GM12873 (cell line): Measurements from ENCODE around the gene RAB40C.
A peak's percentile ranks its signal among the peaks of the same experiment; 100 is the strongest.

Experiments used
- TF ChIP-seq, protein P1 (sequence below): IDR thresholded peaks from 2 replicates; pipeline ENCODE4 v1.5.1; 2012; ENCODE audit warnings: low read depth, mild to moderate bottlenecking, moderate library complexity, low read length, control low read depth; ENCODE audit not compliant: insufficient read depth; ENCODE audit errors: missing control alignments

RAB40C gene

DNA sequence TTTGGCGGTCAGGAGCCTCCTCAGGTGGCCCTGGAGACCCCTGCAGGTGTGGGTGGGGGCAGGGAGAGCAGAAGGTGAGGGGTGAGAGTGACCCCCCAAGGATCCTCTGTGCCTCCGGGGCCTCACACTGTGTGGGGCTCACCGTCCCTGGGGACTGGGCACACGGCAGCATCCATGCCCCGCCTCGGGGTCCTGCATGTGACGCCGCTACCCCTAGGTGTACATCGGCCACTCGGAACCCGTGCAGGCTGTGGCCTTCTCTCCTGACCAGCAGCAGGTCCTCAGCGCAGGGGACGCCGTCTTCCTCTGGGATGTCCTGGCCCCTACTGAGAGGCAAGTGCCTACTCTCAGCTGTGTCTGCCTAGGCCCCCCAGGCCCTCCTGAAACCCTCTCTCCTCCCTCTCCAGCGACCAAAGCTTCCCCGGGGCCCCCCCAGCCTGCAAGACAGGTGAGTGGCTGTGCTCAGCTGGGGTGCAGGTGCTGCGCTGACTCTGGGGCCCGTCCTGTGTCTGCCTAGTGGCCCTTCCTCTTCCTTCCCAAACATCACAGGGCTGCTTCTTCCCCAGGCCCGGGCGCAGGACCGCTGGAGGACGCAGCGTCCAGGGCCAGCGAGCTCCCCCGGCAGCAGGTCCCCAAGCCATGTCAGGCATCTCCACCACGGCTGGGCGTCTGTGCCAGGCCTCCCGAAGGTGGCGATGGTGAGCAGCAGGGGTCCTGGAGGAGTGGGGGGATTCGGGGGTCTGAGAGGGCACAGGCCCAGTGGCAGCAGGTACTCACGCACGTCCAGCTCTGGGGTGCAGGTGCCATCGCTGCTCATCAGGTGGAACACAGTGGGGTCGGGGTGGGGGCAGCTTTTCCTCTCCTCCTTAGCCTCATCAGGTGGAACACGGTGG, 69.1 kb downstream of the RAB40C start:
- TF ChIP-seq, protein P1, sequence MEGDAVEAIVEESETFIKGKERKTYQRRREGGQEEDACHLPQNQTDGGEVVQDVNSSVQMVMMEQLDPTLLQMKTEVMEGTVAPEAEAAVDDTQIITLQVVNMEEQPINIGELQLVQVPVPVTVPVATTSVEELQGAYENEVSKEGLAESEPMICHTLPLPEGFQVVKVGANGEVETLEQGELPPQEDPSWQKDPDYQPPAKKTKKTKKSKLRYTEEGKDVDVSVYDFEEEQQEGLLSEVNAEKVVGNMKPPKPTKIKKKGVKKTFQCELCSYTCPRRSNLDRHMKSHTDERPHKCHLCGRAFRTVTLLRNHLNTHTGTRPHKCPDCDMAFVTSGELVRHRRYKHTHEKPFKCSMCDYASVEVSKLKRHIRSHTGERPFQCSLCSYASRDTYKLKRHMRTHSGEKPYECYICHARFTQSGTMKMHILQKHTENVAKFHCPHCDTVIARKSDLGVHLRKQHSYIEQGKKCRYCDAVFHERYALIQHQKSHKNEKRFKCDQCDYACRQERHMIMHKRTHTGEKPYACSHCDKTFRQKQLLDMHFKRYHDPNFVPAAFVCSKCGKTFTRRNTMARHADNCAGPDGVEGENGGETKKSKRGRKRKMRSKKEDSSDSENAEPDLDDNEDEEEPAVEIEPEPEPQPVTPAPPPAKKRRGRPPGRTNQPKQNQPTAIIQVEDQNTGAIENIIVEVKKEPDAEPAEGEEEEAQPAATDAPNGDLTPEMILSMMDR = no peak

DNA sequence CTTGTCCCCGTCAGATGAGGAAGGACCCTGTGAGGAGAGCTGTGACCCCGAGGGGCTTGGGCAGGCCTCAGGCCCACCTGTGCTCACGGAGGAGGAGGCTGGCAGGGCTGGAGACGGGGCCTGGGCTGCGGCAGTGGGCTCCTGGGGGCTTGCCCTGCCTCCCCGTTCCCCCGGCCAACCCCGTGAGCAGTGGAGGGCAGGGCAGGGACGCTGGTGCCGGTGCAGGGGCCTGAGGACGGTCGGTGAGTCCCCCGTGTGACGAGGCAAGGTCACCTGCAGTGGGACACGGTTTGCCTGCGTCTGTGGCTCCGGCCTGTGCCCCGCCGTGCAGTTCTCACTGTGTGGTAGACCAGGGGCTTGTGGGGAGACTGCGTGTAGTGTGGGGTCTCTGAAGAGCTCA, 69.8 kb downstream of the RAB40C start:
- TF ChIP-seq, protein P1 = no peak

DNA sequence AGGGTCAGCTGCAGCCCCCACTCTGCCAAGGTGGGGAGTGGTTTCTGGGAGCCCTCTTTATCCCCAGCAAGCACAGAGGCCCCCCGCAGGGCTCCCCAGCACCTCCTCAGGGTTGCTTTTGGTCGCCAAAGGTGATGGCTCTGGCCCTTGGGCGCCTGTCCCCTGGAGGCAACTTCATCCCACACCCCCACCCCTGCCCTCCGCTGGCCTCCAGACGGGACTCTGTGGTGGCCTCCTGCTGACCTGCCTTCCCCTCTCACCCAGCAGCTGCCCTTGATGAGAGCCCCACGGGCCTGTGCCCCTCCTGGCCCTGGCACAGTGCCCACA, 70.2 kb downstream of the RAB40C start:
- TF ChIP-seq, protein P1 = no peak

DNA sequence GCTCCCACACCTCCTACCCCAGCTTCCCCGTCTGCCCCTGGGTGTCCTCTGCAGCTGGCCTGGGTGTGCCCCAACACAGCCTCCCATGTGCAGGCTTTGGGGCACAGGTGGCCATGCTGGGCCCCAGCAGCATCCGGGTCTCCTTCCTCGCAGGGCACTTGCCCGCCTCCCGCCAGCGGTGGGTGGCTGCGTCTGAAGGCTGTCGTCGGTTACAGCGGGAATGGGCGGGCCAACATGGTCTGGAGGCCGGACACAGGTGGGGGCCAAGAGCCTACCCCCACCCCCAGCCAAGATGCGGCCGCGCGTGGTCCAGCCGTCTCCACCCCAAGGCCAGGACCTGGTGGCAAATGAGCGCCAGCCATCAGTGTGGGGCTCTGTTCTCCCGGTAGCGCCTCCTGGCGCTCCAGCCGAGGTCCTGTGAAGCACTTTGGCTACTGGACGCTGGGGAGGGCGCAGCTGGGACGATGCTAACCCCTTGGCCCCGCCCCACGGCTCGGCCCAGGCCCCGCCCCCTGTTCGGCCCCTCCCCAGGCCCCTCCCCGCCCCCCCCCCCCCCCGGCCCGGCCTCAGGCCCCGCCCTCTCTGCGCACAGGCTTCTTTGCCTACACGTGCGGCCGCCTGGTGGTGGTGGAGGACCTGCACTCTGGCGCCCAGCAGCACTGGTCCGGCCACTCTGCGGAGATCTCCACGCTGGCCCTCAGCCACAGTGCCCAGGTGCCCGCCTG, 70.8 kb downstream of the RAB40C start:
- TF ChIP-seq, protein P1 = peak; percentile 61

DNA sequence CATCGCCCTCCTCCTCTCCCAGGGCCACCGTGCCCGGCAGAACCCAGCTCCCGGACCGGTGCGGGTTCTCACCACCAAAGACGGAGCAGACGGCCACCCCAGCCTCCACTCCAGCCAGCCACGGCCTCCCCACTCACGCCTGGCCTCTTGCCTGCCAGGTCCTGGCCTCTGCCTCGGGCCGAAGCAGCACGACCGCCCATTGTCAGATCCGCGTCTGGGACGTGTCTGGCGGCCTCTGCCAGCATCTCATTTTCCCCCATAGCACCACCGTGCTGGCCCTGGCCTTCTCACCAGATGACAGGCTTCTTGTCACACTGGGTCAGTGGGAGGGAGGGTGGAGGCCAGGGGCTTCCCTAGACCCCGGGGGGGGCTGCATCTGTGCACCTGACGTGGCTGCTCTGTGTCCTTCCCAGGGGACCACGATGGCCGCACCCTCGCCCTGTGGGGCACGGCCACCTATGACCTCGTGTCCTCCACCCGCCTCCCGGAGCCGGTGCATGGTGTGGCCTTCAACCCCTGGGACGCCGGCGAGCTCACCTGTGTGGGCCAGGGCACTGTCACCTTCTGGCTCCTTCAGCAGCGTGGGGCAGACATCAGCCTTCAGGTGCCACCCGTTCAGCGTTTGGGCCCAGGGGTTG, 71.4 kb downstream of the RAB40C start:
- TF ChIP-seq, protein P1 = no peak

DNA sequence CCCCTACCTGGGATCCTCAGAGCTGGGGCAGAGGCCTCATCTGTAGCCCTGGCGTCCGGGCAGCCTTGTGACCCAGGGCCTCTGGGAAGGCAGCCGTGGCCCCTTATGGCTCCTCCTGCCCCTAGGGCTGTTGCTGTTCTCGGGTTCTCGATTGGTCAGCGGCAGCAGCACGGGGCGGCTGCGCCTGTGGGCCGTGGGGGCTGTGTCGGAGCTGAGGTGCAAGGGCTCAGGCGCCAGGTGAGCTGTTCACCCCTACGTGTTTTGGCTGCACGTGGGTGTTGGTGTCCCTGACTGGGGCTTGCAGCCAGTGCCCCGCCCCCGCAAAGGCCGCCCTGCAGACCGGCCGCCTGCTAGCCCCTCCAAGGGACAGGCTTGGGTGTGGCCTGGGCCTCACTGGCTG, 72.2 kb downstream of the RAB40C start:
- TF ChIP-seq, protein P1 = no peak

DNA sequence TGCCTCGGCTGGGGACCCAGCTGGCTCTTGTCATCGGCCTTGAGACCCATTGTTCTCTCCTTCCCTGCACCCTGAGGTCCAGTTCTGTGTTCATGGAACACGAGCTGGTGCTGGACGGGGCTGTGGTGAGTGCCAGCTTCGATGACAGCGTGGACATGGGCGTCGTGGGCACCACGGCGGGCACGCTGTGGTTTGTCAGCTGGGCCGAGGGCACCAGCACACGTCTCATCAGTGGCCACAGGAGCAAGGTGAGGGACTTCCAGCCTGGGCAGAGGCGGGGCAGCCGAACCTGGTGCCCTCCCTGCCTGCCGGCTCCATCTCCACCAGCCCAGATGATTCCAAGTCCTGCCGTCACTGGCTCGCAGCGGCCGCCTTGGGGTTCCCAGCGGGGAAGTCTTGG, 72.7 kb downstream of the RAB40C start:
- TF ChIP-seq, protein P1 = no peak
